ENCODE results near the gene PPIE. TPM values are rescaled to one million over a fixed set of nuclear protein-coding genes. Genes with fewer than 3 reads are reported as not detected.

PPIE gene
- total RNA-seq, 1 experiment from 2014 or later: 73.8 TPM

DNA sequence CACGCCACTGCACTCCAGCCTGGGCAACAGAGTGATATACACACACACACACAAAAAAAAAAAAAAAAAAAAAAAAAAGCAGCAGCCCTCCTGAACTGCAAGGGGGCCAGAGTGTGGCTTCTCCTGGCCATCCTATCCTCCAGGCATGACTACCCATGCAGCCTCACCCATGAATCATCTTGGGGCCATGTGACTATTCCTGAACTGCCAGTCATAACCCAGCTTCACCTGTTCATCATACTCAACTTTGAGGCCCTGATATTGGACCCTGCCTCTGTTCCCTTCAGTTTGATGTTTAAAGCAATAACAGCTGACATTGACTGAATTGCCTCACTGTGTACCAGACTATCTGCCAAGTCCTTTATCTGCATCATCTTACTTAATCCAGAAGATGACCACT is 44.7 kb upstream of the PPIE start:
- ChIA-PET POLR2A (interaction anchor here (0.6 kb wide), 1 partner anchor 105 kb away, joined by 4 read pairs; no protein-coding TSS in a partner anchor), CTCF (interaction anchor here (1.2 kb wide), 1 partner anchor 8 kb away, joined by 5 read pairs; no protein-coding TSS in a partner anchor), RAD21 (ENCODE audit: low non-redundant PET in 1 of 2, low total read pairs in 2 of 2, uncharacterized antibody in 2 of 2, unreplicated experiment in 2 of 2) (no interaction called here)
- H3K4me2 ChIP-seq (ENCODE audit: low read length): no peak overlapping the region
- H3K27ac ChIP-seq (ENCODE audit: low read depth, low read length): no peak overlapping the region
- no peak overlapping the region for H3K9ac ChIP-seq (ENCODE audit: low read length)
- no peaks in the 10 kb centered on the region for H3K79me2 ChIP-seq (ENCODE audit: insufficient read depth, low read length)
- no peaks in the 10 kb centered on the region for H3K9me2 ChIP-seq (ENCODE audit: insufficient read depth)
- no TSS peak for BruUV-seq (replicated peaks)
- H3K4me3 ChIP-seq (replicated peaks in 1 of 2; ENCODE audit: low read depth in 1 of 2, low read length in 2 of 2): no peak overlapping the region
- ATAC-seq: no peak
- H3K36me3 ChIP-seq (ENCODE audit: control insufficient read depth in 1 of 2, insufficient read depth in 2 of 2, low read length in 2 of 2): no peaks in the 10 kb centered on the region
- no peak for TF ChIP-seq SIN3A (IDR thresholded peaks at IDR 0.05; ENCODE audit: low read depth)
- TF ChIP-seq, protein P1, sequence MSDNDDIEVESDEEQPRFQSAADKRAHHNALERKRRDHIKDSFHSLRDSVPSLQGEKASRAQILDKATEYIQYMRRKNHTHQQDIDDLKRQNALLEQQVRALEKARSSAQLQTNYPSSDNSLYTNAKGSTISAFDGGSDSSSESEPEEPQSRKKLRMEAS (IDR thresholded peaks at IDR 0.05): no peak
- no peak for TF ChIP-seq CEBPB (IDR thresholded peaks at IDR 0.05; ENCODE audit: low read depth)
- TF ChIP-seq FOSL1 (IDR thresholded peaks at IDR 0.05; ENCODE audit: low read depth): no peak
- no peak for TF ChIP-seq POLR2A (IDR thresholded peaks at IDR 0.05; ENCODE audit: borderline replicate concordance, extremely low read depth, insufficient read depth, insufficient read length)
- TF ChIP-seq POLR2AphosphoS5 (IDR thresholded peaks at IDR 0.05; ENCODE audit: low read depth, low read length): no peak
- no peak for TF ChIP-seq ZNF274 (IDR thresholded peaks at IDR 0.05; ENCODE audit: low read depth, low read length)
- no peak for TF ChIP-seq YY1 (IDR thresholded peaks at IDR 0.05; ENCODE audit: extremely low read depth, insufficient replicate concordance, low read depth, low read length)
- TF ChIP-seq EZH2phosphoT487 (IDR thresholded peaks at IDR 0.05; ENCODE audit: borderline replicate concordance): no peak
- peaks cover 11% of the 10 kb centered on the region; the same call in 1 of the 2 replicates for H3K27me3 ChIP-seq (ENCODE audit: insufficient read depth, low read length)
- H4K20me1 ChIP-seq (ENCODE audit: insufficient read depth): no peaks in the 10 kb centered on the region
- peaks cover 3 to 13% of the 10 kb centered on the region in 2 experiments; a peak in 2 of 4 replicates for H3K4me1 ChIP-seq (ENCODE audit: control insufficient read depth in 1 of 2, insufficient read depth in 2 of 2, low read length in 2 of 2)
- H2AFZ ChIP-seq (ENCODE audit: low read depth, low read length, poor library complexity, severe bottlenecking): no peak overlapping the region
- no peak for DNase-seq (ENCODE audit: low read depth, low spot score)
- intact Hi-C loops (cut with micrococcal nuclease): no loop called here
- H3K9me3 ChIP-seq (ENCODE audit: control insufficient read depth in 1 of 2, insufficient read depth in 1 of 2, low read depth in 1 of 2, low read length in 2 of 2): no peaks in the 10 kb centered on the region

DNA sequence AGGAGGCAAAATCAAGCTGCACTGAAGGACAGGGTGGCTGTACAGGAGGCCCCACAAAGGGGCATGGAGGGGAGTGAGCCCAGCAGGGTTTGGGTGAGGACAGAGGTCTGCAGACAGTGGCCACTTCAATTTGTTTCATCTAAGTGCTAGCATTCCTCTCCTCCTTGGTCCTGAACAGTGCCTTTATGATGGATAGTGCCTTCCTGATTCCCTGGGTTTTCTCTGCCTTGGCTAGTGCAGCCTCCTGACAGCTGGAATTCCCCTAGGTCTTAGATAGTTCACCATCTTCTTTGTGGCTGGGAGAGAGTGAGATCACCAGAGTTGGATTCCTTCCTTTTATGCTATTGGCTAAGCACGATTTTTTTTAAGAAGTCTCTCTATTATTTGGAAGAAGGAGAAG is 43.7 kb upstream of the PPIE start:
- no peak overlapping the region for H2AFZ ChIP-seq (ENCODE audit: low read depth, low read length, poor library complexity, severe bottlenecking)
- POLR2A ChIA-PET: no interaction called here
- no peaks in the 10 kb centered on the region for H3K79me2 ChIP-seq (ENCODE audit: insufficient read depth, low read length)
- no peaks in the 10 kb centered on the region for H3K9me3 ChIP-seq (ENCODE audit: control insufficient read depth in 1 of 2, insufficient read depth in 1 of 2, low read depth in 1 of 2, low read length in 2 of 2)
- no peak for DNase-seq (ENCODE audit: low read depth, low spot score)
- H3K27ac ChIP-seq (ENCODE audit: low read depth, low read length): no peak overlapping the region
- no peaks in the 10 kb centered on the region for H3K36me3 ChIP-seq (ENCODE audit: control insufficient read depth in 1 of 2, insufficient read depth in 2 of 2, low read length in 2 of 2)
- H3K27me3 ChIP-seq (ENCODE audit: insufficient read depth, low read length): peaks cover 16% of the 10 kb centered on the region; the same call in 1 of the 2 replicates
- intact Hi-C loops (cut with micrococcal nuclease): no loop called here
- RAD21 ChIA-PET (ENCODE audit: low non-redundant PET in 1 of 2, low total read pairs in 2 of 2, uncharacterized antibody in 2 of 2, unreplicated experiment in 2 of 2): interaction anchor here in 1 of 2 experiments (0.6 kb wide), 1 partner anchor 46 kb away, joined by 3 read pairs; no protein-coding TSS in a partner anchor
- CTCF ChIA-PET: interaction anchor here (0.6 kb wide), 1 partner anchor 37 kb away, joined by 3 read pairs; no protein-coding TSS in a partner anchor
- H4K20me1 ChIP-seq (ENCODE audit: insufficient read depth): no peaks in the 10 kb centered on the region
- H3K4me1 ChIP-seq (ENCODE audit: control insufficient read depth in 1 of 2, insufficient read depth in 2 of 2, low read length in 2 of 2): peaks cover 3 to 12% of the 10 kb centered on the region in 2 experiments; a peak in 2 of 4 replicates
- H3K4me2 ChIP-seq (ENCODE audit: low read length): no peak overlapping the region
- no peaks in the 10 kb centered on the region for H3K9me2 ChIP-seq (ENCODE audit: insufficient read depth)
- H3K9ac ChIP-seq (ENCODE audit: low read length): no peak overlapping the region
- no TSS peak for BruUV-seq (replicated peaks)
- ATAC-seq: no peak
- no peak overlapping the region for H3K4me3 ChIP-seq (replicated peaks in 1 of 2; ENCODE audit: low read depth in 1 of 2, low read length in 2 of 2)
- TF ChIP-seq YY1 (IDR thresholded peaks at IDR 0.05; ENCODE audit: extremely low read depth, insufficient replicate concordance, low read depth, low read length) (no peak), SIN3A (IDR thresholded peaks at IDR 0.05; ENCODE audit: low read depth) (no peak), FOSL1 (IDR thresholded peaks at IDR 0.05; ENCODE audit: low read depth) (no peak), SRF (IDR thresholded peaks at IDR 0.05; ENCODE audit: low read depth) (no peak), POLR2A (IDR thresholded peaks at IDR 0.05; ENCODE audit: borderline replicate concordance, extremely low read depth, insufficient read depth, insufficient read length) (no peak), EGR1 (IDR thresholded peaks at IDR 0.05; ENCODE audit: low read depth) (no peak), TCF7L2 (IDR thresholded peaks at IDR 0.05; ENCODE audit: borderline replicate concordance, extremely low read depth, insufficient read depth, insufficient read length) (no peak), RAD21 (IDR thresholded peaks at IDR 0.05; ENCODE audit: low read depth) (no peak), EZH2phosphoT487 (IDR thresholded peaks at IDR 0.05; ENCODE audit: borderline replicate concordance) (no peak), SP1 (IDR thresholded peaks at IDR 0.05; ENCODE audit: low read depth) (no peak), ELF1 (IDR thresholded peaks at IDR 0.05; ENCODE audit: borderline replicate concordance, low read depth) (no peak)
- TF ChIP-seq, protein P2, sequence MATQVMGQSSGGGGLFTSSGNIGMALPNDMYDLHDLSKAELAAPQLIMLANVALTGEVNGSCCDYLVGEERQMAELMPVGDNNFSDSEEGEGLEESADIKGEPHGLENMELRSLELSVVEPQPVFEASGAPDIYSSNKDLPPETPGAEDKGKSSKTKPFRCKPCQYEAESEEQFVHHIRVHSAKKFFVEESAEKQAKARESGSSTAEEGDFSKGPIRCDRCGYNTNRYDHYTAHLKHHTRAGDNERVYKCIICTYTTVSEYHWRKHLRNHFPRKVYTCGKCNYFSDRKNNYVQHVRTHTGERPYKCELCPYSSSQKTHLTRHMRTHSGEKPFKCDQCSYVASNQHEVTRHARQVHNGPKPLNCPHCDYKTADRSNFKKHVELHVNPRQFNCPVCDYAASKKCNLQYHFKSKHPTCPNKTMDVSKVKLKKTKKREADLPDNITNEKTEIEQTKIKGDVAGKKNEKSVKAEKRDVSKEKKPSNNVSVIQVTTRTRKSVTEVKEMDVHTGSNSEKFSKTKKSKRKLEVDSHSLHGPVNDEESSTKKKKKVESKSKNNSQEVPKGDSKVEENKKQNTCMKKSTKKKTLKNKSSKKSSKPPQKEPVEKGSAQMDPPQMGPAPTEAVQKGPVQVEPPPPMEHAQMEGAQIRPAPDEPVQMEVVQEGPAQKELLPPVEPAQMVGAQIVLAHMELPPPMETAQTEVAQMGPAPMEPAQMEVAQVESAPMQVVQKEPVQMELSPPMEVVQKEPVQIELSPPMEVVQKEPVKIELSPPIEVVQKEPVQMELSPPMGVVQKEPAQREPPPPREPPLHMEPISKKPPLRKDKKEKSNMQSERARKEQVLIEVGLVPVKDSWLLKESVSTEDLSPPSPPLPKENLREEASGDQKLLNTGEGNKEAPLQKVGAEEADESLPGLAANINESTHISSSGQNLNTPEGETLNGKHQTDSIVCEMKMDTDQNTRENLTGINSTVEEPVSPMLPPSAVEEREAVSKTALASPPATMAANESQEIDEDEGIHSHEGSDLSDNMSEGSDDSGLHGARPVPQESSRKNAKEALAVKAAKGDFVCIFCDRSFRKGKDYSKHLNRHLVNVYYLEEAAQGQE (IDR thresholded peaks at IDR 0.05; ENCODE audit: low read depth): no peak
- TF ChIP-seq, protein P3, sequence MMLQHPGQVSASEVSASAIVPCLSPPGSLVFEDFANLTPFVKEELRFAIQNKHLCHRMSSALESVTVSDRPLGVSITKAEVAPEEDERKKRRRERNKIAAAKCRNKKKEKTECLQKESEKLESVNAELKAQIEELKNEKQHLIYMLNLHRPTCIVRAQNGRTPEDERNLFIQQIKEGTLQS (IDR thresholded peaks at IDR 0.05): no peak

All from HCT116 (cell line).